GM18909 (cell line): ENCODE data around the gene PPARG.
"Not testable (repeated sequence)": the region's sequence is repeated elsewhere in the genome, so short reads cannot be mapped to it uniquely, and the experiment has no call there.

Experiments used
- ATAC-seq: cut with Tn5 transposase; IDR thresholded peaks from one replicate; pipeline ENCODE4 v1.9.1; 2021; ENCODE audit warnings: mild to moderate bottlenecking; ENCODE audit not compliant: unreplicated experiment, poor library complexity

The PPARG gene

GRCh38 chr3:12288182-12289129, at the start of gene PPARG:
TSS of gene PPARG (plus strand) at chr3:12289070. CDS start at chr3:12379712, 90,642 bp downstream.
- peak; percentile 49 for ATAC-seq

GRCh38 chr3:12239301-12239700, 49.6 kb upstream of the PPARG start:
- no peak for ATAC-seq

- no peak for ATAC-seq
Observed at GRCh38 chr3:12242772-12243171, 46.1 kb upstream of the PPARG start.

GRCh38 chr3:12246497-12247163, 42.2 kb upstream of the PPARG start:
- ATAC-seq: no peak

- ATAC-seq: no peak
Observed at GRCh38 chr3:12247411-12247810, 41.5 kb upstream of the PPARG start.

GRCh38 chr3:12249519-12249918, 39.4 kb upstream of the PPARG start:
- ATAC-seq: no peak

GRCh38 chr3:12252889-12253288, 36.0 kb upstream of the PPARG start:
- ATAC-seq: no peak

GRCh38 chr3:12253516-12254343, 35.1 kb upstream of the PPARG start:
- no peak for ATAC-seq

- no peak for ATAC-seq
Observed at GRCh38 chr3:12255393-12255792, 33.5 kb upstream of the PPARG start.

GRCh38 chr3:12258911-12259310, 30.0 kb upstream of the PPARG start:
- ATAC-seq: no peak

- not testable (repeated sequence) for ATAC-seq
Observed at GRCh38 chr3:12262173-12262572, 26.7 kb upstream of the PPARG start.

GRCh38 chr3:12265508-12265907, 23.4 kb upstream of the PPARG start:
- no peak for ATAC-seq

GRCh38 chr3:12266038-12266437, 22.8 kb upstream of the PPARG start:
- no peak for ATAC-seq

- ATAC-seq: no peak
Observed at GRCh38 chr3:12267376-12268030, 21.4 kb upstream of the PPARG start.

- ATAC-seq: no peak
Observed at GRCh38 chr3:12268049-12268735, 20.7 kb upstream of the PPARG start.

GRCh38 chr3:12270976-12271375, 17.9 kb upstream of the PPARG start:
- ATAC-seq: no peak

- peak; percentile 94 for ATAC-seq
Observed at GRCh38 chr3:12273045-12273695, 15.7 kb upstream of the PPARG start.

GRCh38 chr3:12275974-12276650, 12.8 kb upstream of the PPARG start:
- ATAC-seq: no peak
